ENCODE data around the gene THUMPD3.

DNA sequence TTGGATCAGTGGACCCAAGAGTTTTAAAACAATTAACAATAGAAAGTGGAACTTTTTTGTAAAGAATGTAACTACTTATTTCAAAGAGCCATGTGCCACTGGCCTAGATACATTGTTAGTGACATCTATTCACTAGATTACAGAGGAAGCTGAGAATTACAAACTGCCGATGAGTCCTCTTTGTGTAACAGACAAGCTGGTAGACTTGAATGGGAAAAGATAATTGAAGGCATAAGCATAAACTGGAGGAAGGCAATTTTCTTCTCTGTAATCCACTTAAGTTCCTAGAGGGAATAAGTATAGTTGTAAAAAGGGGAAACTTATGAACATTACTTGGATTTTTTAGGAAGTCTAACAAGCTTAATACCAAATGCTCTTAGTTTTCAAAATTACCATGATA is 15.1 kb downstream of the THUMPD3 start:
- TF ChIP-seq, protein P1, sequence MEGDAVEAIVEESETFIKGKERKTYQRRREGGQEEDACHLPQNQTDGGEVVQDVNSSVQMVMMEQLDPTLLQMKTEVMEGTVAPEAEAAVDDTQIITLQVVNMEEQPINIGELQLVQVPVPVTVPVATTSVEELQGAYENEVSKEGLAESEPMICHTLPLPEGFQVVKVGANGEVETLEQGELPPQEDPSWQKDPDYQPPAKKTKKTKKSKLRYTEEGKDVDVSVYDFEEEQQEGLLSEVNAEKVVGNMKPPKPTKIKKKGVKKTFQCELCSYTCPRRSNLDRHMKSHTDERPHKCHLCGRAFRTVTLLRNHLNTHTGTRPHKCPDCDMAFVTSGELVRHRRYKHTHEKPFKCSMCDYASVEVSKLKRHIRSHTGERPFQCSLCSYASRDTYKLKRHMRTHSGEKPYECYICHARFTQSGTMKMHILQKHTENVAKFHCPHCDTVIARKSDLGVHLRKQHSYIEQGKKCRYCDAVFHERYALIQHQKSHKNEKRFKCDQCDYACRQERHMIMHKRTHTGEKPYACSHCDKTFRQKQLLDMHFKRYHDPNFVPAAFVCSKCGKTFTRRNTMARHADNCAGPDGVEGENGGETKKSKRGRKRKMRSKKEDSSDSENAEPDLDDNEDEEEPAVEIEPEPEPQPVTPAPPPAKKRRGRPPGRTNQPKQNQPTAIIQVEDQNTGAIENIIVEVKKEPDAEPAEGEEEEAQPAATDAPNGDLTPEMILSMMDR (IDR thresholded peaks at IDR 0.05) = no peak
- TF ChIP-seq ZFX (IDR thresholded peaks at IDR 0.05; ENCODE audit: borderline replicate concordance) = no peak

Measured in 22Rv1 (cell line).